NB4 (cell line): ENCODE measurements around the gene NR6A1.

Experiments used
- CTCF ChIP-seq: IDR thresholded peaks from one replicate; pipeline ENCODE4 v1.5.1; 2012; ENCODE audit warnings: low read depth, low read length
- POLR2A ChIP-seq: IDR thresholded peaks from 2 replicates; pipeline ENCODE4 v1.6.1; 2011; ENCODE audit warnings: mild to moderate bottlenecking; ENCODE audit not compliant: insufficient read length; ENCODE audit errors: extremely low read depth

DNA sequence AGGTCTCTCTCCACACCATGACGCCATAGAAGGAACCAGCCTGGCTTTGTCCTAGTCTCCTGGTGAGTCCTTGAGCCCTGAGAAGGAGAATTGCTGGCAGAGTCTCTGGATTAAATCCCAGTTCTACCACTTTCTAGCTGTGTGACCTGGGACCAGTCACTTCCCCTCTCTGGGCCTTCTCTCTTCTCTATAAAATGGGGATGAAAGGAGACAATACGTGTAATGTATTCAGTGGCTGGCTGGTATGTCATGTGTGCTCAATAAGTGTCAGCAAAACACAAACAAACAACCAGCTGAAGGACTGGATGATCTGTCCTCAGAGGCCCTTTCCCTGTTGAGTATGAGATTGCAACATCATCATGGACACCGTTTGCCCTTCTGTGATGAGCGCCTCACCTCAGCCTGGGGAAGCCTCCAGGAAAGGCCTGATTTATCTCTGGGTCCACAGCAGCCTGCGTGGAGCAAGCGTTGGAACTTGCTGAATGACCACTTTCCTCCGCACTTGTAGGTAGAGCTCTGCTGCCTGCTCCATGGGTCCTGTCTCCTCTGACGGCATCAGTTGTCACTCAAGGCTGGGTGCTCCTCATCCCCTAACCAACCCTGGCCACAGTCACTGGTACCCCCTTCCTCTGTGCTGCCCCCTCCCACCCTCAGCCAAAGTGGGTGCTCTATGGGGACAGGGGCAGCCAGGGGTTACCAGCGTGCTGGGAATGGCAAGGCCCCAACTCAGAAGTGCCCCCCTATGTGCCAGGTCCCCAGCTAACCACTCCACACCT, 260.3 kb downstream of the NR6A1 start:
- TF ChIP-seq CTCF: no peak
- TF ChIP-seq POLR2A: no peak
